Ascending aorta (tissue), 2 donors: ENCODE data around the gene PTPRN2. TPM values are rescaled to one million over a fixed set of nuclear protein-coding genes. Genes with fewer than 3 reads are reported as not detected.

Source experiments
- DNase-seq, 2 donors: peaks; one replicate each; pipeline ENCODE4 v3.0.0-alpha.2; 2019; ENCODE audit warnings: low spot score in 2 of 2
- H3K27ac ChIP-seq, 2 donors: fragments of 200-600 bp; sonication (generic); one replicate each; pipeline ENCODE4 v1.5.1; 2016 to 2017; ENCODE audit warnings: mild to moderate bottlenecking in 1 of 2
- H3K27me3 ChIP-seq: fragments of 200-600 bp; sonication (generic); one replicate; pipeline ENCODE4 v1.5.1; 2017
- H3K36me3 ChIP-seq, 2 donors: fragments of 200-600 bp; sonication (generic); one replicate each; pipeline ENCODE4 v1.5.1; 2016
- H3K4me1 ChIP-seq, 2 donors: fragments of 200-600 bp; sonication (generic); one replicate each; pipeline ENCODE4 v1.5.1; 2016 to 2017; ENCODE audit warnings: mild to moderate bottlenecking in 1 of 2
- H3K4me3 ChIP-seq, 2 donors: fragments of 200-600 bp; sonication (generic); one replicate each; pipeline ENCODE4 v1.5.1; 2016 to 2017; ENCODE audit warnings: mild to moderate bottlenecking in 1 of 2
- H3K9me3 ChIP-seq, 2 donors: fragments of 200-600 bp; sonication (generic); one replicate each; pipeline ENCODE4 v1.5.1; 2016
- intact Hi-C: fragments of 100-400 bp; cut with DNase I; formaldehyde crosslinking; loops from one replicate; pipeline ENCODE4 v1.15.1; 2023
- total RNA-seq: library from RNA; depleted of rRNA; stranded (reverse); fragments of >200 nt; gene quantifications from one replicate; pipeline ENCODE4 v1.1.0, GENCODE V29; 2016
- TF ChIP-seq, protein P1 (sequence below), 3 experiments: fragments of 200-600 bp in 2 of 3; fragments of 450-650 bp in 1 of 3; sonication (generic) in 2 of 3; IDR thresholded peaks; one replicate each; pipeline ENCODE4 v1.5.1; 2016 to 2019; ENCODE audit warnings: antibody characterized with exemption in 3 of 3, mild to moderate bottlenecking in 1 of 3, moderate library complexity in 1 of 3

The PTPRN2 gene
- total RNA-seq, 1 donor from 2014 or later: 7.3 TPM

DNA sequence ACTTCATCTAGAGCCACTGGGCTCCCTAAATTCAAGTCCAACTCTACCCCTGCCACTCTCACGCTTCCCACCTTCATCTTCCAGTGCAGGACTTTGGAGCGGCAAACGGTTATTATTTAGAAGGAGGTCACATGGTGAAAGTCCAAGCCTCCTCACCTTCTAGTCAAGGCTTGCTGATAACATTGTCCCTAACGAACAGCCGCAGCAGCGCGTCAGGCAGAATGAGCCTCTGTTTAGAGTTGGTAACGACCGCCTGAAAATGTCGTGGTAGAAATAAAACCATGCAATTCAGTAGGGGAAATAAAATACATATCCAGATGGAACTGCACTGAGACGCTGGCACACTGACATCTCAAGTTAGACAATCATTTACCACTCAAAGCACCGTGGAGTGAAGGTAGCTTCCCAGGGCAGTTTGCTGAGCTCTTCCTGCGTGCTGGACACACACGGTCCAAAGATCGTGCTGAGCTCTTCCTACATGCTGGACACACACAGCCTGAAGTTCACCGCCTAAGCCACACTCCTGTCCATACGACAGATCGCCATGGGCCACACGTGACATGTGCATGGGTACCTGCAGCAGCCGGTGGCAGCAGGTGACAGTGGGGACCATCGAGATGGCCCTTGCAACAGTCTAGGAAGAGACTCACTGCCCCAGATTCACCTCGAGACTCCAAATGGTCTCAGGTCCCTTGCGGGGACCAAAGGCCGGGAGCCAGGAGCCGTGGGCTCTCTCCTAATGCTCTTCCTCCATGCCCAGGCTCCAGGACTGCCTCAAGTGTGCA, 323.5 kb downstream of the PTPRN2 start:
- H3K27ac ChIP-seq: no peak overlapping the region
- H3K36me3 ChIP-seq: no peaks in the 10 kb centered on the region
- no peak for DNase-seq
- H3K4me3 ChIP-seq: no peak overlapping the region
- no peaks in the 10 kb centered on the region for H3K27me3 ChIP-seq
- TF ChIP-seq, protein P1, sequence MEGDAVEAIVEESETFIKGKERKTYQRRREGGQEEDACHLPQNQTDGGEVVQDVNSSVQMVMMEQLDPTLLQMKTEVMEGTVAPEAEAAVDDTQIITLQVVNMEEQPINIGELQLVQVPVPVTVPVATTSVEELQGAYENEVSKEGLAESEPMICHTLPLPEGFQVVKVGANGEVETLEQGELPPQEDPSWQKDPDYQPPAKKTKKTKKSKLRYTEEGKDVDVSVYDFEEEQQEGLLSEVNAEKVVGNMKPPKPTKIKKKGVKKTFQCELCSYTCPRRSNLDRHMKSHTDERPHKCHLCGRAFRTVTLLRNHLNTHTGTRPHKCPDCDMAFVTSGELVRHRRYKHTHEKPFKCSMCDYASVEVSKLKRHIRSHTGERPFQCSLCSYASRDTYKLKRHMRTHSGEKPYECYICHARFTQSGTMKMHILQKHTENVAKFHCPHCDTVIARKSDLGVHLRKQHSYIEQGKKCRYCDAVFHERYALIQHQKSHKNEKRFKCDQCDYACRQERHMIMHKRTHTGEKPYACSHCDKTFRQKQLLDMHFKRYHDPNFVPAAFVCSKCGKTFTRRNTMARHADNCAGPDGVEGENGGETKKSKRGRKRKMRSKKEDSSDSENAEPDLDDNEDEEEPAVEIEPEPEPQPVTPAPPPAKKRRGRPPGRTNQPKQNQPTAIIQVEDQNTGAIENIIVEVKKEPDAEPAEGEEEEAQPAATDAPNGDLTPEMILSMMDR (IDR thresholded peaks at IDR 0.05): no peak
- no peaks in the 10 kb centered on the region for H3K4me1 ChIP-seq
- H3K9me3 ChIP-seq: no peaks in the 10 kb centered on the region
- intact Hi-C loops: no loop called here

DNA sequence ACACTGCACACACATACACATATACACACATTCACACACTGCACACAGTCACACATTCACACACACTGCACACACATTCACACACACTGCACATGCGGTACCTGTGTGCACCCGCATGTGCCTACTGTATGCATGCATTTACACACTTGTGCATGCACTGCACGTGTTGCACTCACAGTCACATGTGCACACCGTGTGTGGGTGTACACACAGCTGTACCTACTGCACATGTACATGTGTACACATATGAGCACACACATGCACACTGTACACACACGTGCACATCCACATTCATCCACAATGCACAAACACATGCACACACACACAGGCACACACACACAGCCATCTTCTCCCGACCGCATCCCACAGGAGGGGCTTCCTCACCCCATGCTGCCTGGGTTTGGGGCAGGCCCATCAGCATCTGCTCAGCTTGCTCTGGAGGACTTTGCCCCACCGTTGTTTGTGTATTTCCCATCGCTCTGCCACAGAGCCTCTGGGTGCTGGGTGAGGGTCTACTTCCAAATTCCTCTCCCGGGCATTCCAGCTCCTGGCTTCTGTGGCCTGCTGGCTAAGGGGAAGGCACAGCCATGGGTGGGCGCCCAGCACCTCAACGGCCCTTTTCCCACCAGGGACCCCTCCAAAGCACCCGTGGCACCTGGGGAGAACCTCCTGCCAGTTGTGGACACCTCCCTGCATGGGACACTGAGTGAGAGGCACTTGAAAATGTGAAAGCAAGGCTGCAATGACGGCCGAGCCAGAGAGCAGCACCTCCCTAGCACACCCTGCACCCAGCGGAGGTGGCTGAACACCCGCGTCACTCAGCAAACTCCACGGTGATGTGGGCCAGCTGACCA, 324.3 kb downstream of the PTPRN2 start:
- no peaks in the 10 kb centered on the region for H3K27me3 ChIP-seq
- no peak for DNase-seq
- intact Hi-C loops: no loop called here
- H3K4me3 ChIP-seq: no peak overlapping the region
- H3K36me3 ChIP-seq: no peaks in the 10 kb centered on the region
- no peaks in the 10 kb centered on the region for H3K9me3 ChIP-seq
- H3K4me1 ChIP-seq: no peaks in the 10 kb centered on the region
- no peak overlapping the region for H3K27ac ChIP-seq
- TF ChIP-seq, protein P1 (IDR thresholded peaks at IDR 0.05): no peak

DNA sequence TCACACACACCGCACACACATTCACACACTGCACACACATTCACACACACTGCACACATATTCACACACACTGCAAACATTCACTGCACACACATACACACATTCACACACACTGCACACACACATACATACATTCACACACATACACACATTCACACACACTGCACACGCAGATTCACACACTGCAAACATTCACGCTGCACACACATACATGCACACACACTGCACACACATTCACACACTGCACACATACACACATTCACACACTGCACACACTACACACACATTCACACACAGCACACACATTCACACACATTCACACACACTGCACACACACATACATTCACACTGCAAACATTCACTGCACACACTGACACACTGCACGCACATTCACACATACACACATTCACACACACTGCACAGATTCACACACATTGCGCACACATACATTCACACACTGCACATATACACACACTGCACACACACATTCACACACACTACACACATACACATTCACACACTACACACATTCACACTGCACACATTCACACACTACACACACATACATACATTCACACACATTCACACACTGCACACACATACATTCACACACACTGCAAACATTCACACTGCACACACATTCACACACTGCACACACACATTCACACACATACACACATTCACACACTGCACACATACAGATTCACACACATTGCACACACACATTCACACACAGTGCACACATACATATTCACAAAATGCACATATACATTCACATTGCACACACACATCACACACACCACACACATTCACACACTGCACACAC, 325.1 kb downstream of the PTPRN2 start:
- no peak overlapping the region for H3K27ac ChIP-seq
- H3K27me3 ChIP-seq: no peaks in the 10 kb centered on the region
- TF ChIP-seq, protein P1 (IDR thresholded peaks at IDR 0.05): no peak
- DNase-seq: no peak
- intact Hi-C loops: no loop called here
- no peak overlapping the region for H3K4me3 ChIP-seq
- H3K4me1 ChIP-seq: no peaks in the 10 kb centered on the region
- no peaks in the 10 kb centered on the region for H3K36me3 ChIP-seq
- H3K9me3 ChIP-seq: no peaks in the 10 kb centered on the region

DNA sequence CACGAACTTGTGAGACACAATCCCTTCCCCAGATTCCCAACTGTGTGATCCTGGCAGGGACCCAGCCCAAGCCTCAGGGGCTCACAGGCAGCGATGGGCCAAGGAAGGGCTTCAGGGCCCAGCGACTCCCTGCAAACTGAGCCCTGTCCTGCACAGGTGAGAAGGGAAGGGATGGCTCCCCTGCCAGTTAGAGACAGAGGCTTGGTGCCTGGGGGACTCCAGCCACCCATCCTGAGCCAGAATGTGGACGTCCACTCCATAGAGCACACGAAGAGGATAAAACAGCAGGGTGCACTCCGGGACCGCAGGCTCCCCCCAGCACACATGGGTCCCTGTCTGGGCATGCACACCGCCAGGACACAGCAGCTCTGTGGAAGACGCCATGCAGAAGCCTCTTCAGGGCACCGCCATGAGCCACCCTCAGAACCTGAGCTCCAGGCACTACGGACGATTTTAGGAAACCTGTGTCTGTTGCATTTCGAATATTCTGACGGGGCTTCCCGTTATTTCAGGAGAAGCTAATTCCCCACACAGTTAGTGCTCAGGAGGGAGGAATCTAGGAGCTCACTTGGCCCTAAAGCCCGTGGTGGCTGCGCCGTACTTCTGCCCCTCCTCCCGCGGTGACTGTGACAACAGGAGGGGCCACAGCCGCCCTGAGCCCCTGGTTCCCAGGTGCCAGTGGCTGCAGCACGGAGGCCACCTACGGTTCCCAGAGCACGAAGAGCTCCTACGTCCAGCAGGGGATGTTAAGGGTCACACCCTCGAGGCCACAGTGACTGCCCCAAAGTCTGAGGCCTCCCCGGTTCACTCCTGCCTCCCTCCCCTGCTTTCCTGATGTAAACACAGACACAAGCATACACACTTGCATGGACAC, 326.0 kb downstream of the PTPRN2 start:
- Histone ChIP-seq H3K9me3 (no peaks in the 10 kb centered on the region), H3K4me3 (no peak overlapping the region), H3K36me3 (no peaks in the 10 kb centered on the region), H3K27me3 (no peaks in the 10 kb centered on the region), H3K4me1 (no peaks in the 10 kb centered on the region), H3K27ac (no peak overlapping the region)
- DNase-seq: no peak
- intact Hi-C loops: no loop called here
- TF ChIP-seq, protein P1 (IDR thresholded peaks at IDR 0.05): no peak
